Stimulated activated naive CD8-positive, alpha-beta T cell treated with anti-CD3 and anti-CD28 coated beads, Interleukin-15, amount 100 ng/mL, for 72 hours (primary cell): ENCODE data around the gene PTPRU.
"Not testable (repeated sequence)": the region's sequence is repeated elsewhere in the genome, so short reads cannot be mapped to it uniquely, and the experiment has no call there.

Experiments used
- ATAC-seq: fragments of 150-1000 bp; cut with Tn5 transposase; 2 replicates; pipeline ENCODE4 v1.10.0; 2021; ENCODE audit warnings: mild to moderate bottlenecking, moderate library complexity
- DNase-seq, 2 donors: peaks; one replicate each; pipeline ENCODE4 v3.0.0; 2021 to 2022
- H3K27ac Mint-ChIP-seq, 2 donors: one replicate each; pipeline ENCODE4 v1.8.0; 2022; ENCODE audit warnings: mild to moderate bottlenecking in 2 of 2, mixed read lengths in 2 of 2, moderate library complexity in 2 of 2
- H3K27me3 Mint-ChIP-seq: one replicate; pipeline ENCODE4 v1.8.0; 2022; ENCODE audit warnings: mixed read lengths
- H3K4me1 Mint-ChIP-seq: one replicate; pipeline ENCODE4 v1.8.0; 2022; ENCODE audit warnings: mild to moderate bottlenecking, mixed read lengths
- H3K4me3 Mint-ChIP-seq, 2 donors: one replicate each; pipeline ENCODE4 v1.8.0; 2022; ENCODE audit warnings: mild to moderate bottlenecking in 2 of 2, mixed read lengths in 2 of 2, moderate library complexity in 1 of 2
- H3K9me3 Mint-ChIP-seq, 2 donors: one replicate each; pipeline ENCODE4 v1.8.0; 2022; ENCODE audit warnings: mixed read lengths in 2 of 2

Gene PTPRU

DNA sequence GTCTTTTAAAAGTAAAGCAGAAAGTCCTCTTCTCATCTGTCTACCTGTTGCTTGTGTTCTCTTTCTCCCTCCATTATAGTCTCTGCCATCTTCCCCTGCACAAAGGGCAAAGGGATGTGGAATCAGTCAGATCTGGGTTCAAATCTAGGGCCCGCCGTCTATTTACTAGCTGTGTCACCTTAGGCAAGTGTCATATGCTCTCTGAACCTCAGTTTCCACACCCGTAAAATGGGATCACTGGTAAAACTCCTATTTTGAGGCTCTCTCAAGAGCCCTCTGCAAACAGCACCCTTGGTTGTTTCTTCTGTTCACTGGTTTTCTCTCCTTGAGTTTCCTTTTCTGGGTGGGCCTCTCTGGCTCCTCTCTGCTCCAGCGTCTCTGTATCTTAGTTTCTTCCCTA lies 2.6 kb upstream of the PTPRU start:
- no peak overlapping the region for H3K4me3 Mint-ChIP-seq

DNA sequence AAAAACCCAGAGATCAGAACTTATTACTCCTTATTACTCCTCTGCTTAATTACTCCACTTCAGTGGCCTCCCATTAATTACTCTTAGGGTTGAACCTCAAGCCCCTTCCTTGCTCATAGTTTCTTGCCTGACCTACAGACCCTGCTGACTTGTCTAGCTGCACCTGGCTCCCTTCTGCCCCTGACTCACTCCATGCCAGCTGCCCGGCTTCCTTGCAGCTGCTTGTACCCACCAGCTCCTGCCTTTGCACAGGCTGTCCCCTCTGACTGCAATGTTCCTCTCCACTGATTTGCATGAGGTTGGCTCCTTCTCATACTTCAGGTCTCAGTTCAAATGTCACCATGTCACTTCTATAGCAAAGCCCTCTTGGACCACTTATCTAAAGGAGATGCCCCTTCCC lies 1.9 kb upstream of the PTPRU start:
- H3K27me3 Mint-ChIP-seq = peaks cover 44% of the 10 kb centered on the region
- no peak for ATAC-seq
- H3K4me1 Mint-ChIP-seq = peaks cover 33% of the 10 kb centered on the region
- no peaks in the 10 kb centered on the region for H3K9me3 Mint-ChIP-seq
- no peak for DNase-seq
- H3K27ac Mint-ChIP-seq = no peak overlapping the region
- no peak overlapping the region for H3K4me3 Mint-ChIP-seq

More for the DNA sequence above, 2.6 kb upstream of the PTPRU start:
- Mint-ChIP-seq H3K9me3 (no peaks in the 10 kb centered on the region), H3K4me1 (peaks cover 39% of the 10 kb centered on the region), H3K27ac (no peak overlapping the region), H3K27me3 (peaks cover 36% of the 10 kb centered on the region)
- DNase-seq (no peak), ATAC-seq (no peak)

DNA sequence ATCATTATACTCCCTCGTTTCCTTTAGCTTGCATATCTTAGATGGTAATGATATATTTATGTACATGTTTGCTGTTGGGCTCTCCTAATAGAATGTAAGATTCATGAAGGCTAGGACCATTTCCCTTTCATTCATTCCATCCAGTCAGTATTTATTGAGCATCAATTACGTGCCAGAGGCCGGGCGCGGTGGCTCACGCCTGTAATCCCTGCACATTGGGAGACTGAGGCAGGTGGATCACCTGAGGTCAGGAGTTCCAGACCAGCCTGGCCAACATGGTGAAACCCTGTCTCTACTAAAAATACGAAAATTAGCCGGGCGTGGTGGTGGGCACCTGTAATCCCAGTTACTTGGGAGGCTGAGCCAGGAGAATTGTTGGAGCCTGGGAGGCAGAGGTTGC lies 1.4 kb upstream of the PTPRU start:
- Mint-ChIP-seq H3K27me3 (peaks cover 48% of the 10 kb centered on the region), H3K4me1 (peaks cover 29% of the 10 kb centered on the region)
- not testable (repeated sequence) for DNase-seq, H3K9me3 Mint-ChIP-seq, ATAC-seq, H3K27ac Mint-ChIP-seq, H3K4me3 Mint-ChIP-seq

DNA sequence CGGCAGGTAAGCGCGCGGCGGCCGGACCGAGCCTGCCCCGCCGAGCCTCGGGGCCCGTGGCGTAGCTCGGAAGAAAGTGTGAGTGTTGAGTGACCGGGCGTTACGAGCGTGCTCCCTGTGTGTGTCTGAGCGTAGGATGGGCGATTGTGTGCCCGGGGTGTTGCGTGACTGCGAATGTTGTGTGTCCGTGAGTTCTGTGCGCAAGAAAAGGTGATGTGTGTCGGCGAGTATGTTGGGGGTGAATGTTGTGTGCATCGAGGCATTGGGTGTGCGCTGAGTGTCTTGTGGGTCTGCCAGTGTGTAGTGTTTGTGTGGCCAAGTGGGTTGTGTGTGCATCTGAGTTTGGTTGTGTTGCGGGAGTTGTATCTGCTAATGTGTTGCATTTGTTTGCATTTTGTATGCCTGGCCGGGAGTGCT lies 398 bp downstream of the PTPRU start:
- Mint-ChIP-seq H3K9me3 (no peaks in the 10 kb centered on the region), H3K27me3 (peaks cover 66% of the 10 kb centered on the region), H3K27ac (no peak overlapping the region), H3K4me1 (peaks cover 15% of the 10 kb centered on the region), H3K4me3 (peak overlapping the region; percentile 80 to 87)
- DNase-seq (no peak), ATAC-seq (no peak)

DNA sequence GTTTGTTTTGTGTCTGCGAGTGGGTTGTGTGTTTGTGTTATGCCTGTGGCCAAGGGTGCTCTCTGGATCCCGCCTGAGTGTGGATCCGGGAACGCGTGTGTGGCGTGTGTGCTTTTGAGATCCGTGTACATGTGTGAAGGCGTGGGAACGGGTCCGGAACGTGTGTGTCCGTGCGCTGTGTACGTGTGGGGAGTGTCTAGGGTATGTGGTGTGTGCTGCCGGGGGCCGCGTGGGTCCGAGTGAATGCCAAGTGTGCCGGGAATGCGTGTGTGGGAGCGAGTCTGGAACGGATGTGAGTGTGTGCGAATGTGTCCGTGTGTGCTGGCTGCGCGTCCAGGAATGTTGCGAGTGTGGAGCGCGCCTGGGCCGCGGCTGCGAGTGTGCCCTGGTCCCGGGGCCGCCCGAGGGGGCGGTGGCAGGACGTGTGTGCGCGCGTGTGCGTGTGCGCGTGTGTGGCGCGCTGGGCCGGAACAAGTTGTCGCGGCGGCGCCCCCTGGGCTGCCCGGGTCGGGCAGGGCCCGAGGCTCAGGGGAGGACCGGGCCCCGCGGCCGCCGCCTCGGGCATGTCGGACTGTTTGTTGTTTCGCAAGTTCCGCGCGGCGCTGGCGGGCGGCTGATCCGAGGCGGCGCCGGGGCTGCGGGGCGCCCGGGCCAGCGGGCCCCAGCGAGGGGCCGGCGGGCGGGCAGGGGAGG lies 953 bp downstream of the PTPRU start:
- no peak for DNase-seq
- H3K4me3 Mint-ChIP-seq = peak overlapping the region; percentile 80 to 87
- no peaks in the 10 kb centered on the region for H3K9me3 Mint-ChIP-seq
- ATAC-seq = peak; percentile 26
- H3K27me3 Mint-ChIP-seq = peaks cover 68% of the 10 kb centered on the region
- peaks cover 15% of the 10 kb centered on the region for H3K4me1 Mint-ChIP-seq
- peak overlapping the region in 1 of 2 donors; percentile 85 for H3K27ac Mint-ChIP-seq

DNA sequence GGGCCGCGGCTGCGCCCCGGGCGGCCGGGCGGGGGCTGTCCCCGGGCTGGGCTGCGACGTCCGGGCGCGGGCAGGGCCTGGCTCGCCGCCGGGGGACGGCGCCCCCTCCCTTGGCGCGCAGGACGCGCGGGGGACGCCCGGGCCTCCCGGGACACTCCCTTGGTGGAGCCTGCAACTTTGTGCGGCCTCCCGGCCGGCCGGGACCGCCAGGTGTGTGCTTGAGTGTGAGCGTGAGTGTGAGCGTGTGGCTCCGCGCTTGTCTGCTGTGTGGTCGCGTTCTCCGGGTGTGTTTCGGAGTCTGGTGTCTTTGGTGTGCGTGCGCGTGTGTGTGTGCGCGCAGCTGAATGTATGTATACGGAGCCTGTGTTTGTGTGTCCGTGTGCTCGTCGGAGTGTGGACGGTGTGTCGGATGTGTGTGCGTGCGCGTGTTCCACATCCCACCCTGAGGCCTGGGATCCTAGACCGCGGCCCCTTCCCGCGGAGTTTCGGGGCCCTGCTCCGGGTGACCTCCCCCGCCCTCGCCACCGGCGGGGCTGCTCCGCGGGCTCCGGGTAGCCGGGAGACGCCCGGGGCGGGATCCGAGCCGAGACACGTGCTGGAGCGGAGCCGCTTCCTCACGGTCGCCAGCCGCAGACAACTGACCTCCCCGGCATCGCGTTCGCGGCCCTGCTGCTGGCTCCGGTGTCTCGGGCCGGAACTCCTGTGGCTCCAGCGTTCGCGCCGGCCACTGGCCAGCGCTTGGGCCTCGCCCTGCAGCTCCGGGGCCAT lies 1.7 kb downstream of the PTPRU start:
- peaks cover 68% of the 10 kb centered on the region for H3K27me3 Mint-ChIP-seq
- no peak overlapping the region for H3K27ac Mint-ChIP-seq

DNA sequence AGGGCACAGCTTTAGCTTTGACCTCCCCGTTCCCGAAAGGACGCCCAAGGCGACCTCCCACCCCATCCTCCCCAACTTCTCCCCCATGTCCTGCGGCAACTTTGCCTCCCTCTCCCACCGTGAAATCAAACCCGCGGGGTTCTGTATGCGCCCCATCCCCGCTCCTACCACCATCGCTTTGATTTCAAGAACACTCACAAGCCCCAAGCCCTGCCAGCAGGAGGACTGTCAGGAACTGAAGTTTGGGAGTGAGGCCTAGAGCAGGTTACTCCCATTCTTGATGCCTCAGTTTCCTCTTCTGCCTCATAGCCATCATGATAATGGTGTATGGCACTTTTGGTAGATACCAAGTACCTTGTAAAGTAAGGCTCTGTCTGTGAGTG lies 2.3 kb downstream of the PTPRU start:
- no peaks in the 10 kb centered on the region for H3K9me3 Mint-ChIP-seq
- no peak for ATAC-seq
- peaks cover 15% of the 10 kb centered on the region for H3K4me1 Mint-ChIP-seq
- peak overlapping the region; percentile 65 to 66 for H3K4me3 Mint-ChIP-seq
- peak overlapping the region in 1 of 2 donors; percentile 44 for H3K27ac Mint-ChIP-seq
- peaks cover 68% of the 10 kb centered on the region for H3K27me3 Mint-ChIP-seq
- DNase-seq = no peak

More for the DNA sequence above, 1.7 kb downstream of the PTPRU start:
- no peak for DNase-seq
- Mint-ChIP-seq H3K4me1 (peaks cover 15% of the 10 kb centered on the region), H3K4me3 (peak overlapping the region; percentile 58 to 68), H3K9me3 (no peaks in the 10 kb centered on the region)
- peak; percentile 26 for ATAC-seq

DNA sequence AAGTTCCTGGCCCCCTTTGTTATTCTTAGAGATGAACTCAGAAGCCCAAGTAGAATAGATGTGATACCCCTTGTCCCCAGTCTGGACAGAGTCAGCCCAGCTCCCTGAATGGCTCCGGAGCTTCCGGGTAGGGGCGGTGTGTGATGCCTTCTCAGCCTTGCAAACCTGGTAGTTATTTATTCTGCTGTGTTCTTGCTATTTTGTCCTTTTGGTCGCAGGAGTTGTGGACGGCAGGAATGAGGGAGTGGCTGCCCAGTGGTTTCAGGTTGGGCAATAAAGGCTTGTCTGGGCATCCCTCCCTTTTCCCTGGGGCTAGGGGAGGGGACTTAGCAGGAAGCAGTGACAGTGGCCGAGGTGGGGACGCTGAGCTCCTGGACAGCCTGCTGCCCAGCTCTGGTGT lies 2.8 kb downstream of the PTPRU start:
- Mint-ChIP-seq H3K4me1 (peaks cover 15% of the 10 kb centered on the region), H3K4me3 (no peak overlapping the region), H3K27me3 (peaks cover 65% of the 10 kb centered on the region), H3K27ac (no peak overlapping the region), H3K9me3 (no peaks in the 10 kb centered on the region)
- ATAC-seq (no peak), DNase-seq (no peak)

DNA sequence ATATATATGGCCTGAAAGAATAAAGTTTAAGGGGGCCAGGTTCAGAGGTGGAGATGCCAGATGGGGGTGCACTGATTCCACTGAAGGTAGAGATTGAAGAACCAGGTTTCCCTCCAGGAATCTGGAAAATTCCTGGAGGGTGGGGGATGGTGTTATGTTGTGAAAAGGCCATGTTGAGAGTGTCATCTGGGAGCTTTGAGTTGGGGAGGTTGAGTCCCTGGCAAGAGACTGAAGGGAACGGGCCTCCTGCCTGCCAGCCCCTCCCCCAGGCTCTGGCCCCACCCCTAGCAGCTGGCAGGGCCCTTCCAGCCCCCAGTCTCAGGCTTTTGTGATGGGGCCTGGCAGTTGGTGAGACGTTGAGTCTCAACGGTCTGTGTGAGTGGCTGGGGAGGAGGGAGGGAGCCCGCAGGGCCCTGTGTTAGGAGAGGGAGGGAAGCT lies 4.1 kb downstream of the PTPRU start:
- DNase-seq = no peak
- Mint-ChIP-seq H3K27me3 (peaks cover 56% of the 10 kb centered on the region), H3K27ac (no peak overlapping the region), H3K4me1 (peaks cover 15% of the 10 kb centered on the region), H3K9me3 (no peaks in the 10 kb centered on the region), H3K4me3 (no peak overlapping the region)
- no peak for ATAC-seq

DNA sequence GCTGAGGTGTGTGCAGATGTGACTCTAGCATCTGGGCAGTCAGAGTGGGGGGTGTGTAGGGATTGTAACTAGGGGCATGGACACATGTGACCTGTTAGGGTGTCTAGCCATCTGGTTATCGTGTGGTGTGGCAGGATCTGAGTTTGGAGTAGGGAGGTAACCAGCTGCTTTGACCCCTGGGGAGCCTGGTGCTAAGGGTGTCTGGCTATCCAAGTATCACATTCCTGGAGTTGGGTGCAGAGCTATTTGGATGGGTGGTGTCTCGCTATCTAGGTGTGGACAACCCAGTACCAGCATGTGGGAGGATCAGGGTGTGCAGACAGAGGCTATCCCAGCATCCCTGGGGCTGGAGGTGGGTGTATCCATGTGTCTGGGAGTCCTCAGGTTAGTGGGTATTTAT lies 4.7 kb downstream of the PTPRU start:
- peaks cover 15% of the 10 kb centered on the region for H3K4me1 Mint-ChIP-seq
- H3K9me3 Mint-ChIP-seq = no peaks in the 10 kb centered on the region
- DNase-seq = no peak
- H3K4me3 Mint-ChIP-seq = no peak overlapping the region
- no peak overlapping the region for H3K27ac Mint-ChIP-seq
- peaks cover 56% of the 10 kb centered on the region for H3K27me3 Mint-ChIP-seq
- no peak for ATAC-seq

DNA sequence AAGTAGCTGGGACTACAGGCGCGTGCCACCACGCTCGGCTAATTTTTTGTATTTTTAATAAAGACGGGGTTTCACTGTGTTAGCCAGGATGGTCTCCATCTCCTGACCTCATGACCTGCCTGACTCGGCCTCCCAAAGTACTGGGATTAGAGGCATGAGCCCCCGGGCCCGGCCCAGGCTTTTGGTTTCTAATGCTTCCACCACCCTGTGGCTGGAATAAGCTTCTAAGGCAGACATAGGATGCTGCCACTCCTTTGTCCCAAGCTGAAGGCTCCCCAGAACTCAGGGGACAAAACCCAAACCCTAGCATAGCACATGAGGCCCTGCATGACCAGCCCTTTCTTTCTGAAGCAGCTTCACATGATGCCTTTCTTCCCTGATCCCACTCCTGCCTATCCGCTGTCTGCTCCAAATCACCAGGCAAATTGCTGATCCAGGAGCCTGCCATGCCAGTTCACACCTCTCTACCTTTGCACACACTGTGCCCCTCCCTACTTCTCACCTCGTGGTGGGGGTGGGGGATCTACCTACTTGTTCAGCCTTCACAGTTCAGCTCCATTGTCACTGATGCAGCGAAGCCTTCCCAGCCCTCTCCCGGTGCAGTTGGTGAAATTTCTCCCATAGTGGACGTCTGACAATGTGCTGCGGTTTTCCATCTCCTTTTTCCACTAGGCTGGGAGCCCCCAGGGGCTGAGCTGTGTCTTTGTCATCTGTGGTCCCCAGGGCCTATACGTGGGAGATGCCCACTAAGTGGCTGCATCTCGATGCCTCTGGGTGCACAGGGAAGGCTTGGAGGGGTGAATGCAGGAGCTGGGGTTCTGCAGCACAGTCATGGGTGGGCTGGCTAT lies 6.9 kb downstream of the PTPRU start:
- DNase-seq = no peak
- Mint-ChIP-seq H3K27ac (no peak overlapping the region), H3K9me3 (no peaks in the 10 kb centered on the region), H3K4me3 (no peak overlapping the region), H3K27me3 (peaks cover 45% of the 10 kb centered on the region), H3K4me1 (peaks cover 5% of the 10 kb centered on the region)
- no peak for ATAC-seq

DNA sequence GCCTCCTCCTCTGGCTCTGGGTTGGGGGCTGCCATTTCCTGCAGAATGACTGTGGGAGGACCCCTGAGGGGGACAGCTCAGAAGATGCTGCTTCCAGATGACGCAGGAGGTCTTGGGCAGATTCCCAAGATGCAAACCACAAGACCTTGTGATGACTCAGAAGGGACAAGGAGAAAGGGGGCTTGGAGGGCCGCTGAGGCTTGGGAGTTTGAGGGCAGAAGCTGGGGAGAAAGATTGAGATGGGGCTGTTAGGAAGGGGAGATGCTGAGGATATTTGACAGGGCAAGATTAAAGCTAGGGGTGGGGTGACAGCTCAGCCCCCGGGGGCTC lies 7.5 kb downstream of the PTPRU start:
- no peak overlapping the region for H3K27ac Mint-ChIP-seq
- H3K9me3 Mint-ChIP-seq = no peaks in the 10 kb centered on the region
- ATAC-seq (no peak), DNase-seq (no peak)
- peaks cover under 1% of the 10 kb centered on the region for H3K4me1 Mint-ChIP-seq
- H3K27me3 Mint-ChIP-seq = peaks cover 39% of the 10 kb centered on the region
- no peak overlapping the region for H3K4me3 Mint-ChIP-seq

DNA sequence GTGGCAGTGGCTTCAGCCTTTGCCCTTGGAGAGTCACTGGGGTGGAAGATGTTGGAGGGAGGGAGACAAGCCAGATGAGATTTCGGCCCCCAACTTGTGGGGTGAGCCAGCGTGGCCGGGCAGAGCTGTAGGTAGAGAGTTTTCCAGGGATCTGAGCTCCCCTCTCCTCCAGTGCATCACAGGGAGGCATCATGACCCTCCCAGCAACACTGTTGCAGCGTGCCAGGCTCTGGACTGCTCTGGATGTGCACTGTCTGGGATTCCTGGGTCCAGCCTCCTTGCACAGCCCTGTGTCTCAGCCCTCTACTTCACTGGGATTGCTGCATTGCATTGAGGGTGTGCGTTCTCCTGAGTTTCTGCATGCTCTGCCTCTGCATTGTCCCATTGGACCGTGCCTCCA lies 8.9 kb downstream of the PTPRU start:
- no peaks in the 10 kb centered on the region for H3K9me3 Mint-ChIP-seq
- H3K27ac Mint-ChIP-seq = no peak overlapping the region
- H3K27me3 Mint-ChIP-seq = peaks cover 24% of the 10 kb centered on the region
- ATAC-seq (no peak), DNase-seq (no peak)
- H3K4me3 Mint-ChIP-seq = no peak overlapping the region
- no peaks in the 10 kb centered on the region for H3K4me1 Mint-ChIP-seq

DNA sequence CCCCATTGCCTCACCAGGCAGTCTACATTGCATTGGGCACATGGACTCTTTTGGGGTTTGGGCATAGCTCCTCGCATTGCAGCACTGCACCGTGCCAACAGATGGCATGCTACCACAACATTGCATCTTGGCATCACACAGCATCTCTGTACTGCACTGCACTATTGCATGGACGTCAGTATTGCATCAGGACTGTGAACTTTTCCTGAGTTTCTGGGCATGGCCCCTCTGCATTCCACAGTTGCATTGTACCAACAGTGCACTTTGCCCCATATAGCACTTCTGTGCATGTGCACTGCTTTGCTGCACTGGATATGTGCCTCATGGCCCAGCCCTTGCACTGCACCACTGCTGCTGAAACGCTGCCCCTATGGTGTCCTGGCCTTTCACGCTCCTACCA lies 9.6 kb downstream of the PTPRU start:
- no peak overlapping the region for H3K4me3 Mint-ChIP-seq
- peaks cover 18% of the 10 kb centered on the region for H3K27me3 Mint-ChIP-seq
- no peaks in the 10 kb centered on the region for H3K9me3 Mint-ChIP-seq
- DNase-seq (no peak), ATAC-seq (peak; percentile 61)
- H3K4me1 Mint-ChIP-seq = no peaks in the 10 kb centered on the region
- no peak overlapping the region for H3K27ac Mint-ChIP-seq

DNA sequence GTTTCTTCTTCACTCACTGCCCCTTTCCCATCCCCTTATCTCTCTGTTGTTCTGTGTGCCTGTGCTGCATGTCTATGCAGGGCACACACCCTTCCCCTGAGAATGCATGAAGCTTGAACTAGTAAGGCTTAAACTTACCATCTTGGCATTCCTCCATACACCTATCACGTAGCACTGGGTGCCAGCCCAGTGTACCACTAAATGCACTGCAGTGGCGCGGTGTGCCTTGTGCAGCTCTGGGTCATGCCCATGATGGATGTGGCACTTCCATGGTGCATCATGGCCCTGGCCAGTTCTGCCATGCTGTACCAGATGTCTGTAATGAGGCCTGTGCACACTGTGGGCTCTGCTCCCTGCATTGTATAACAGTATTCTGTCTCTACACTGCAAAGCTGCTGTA lies 10.7 kb downstream of the PTPRU start:
- ATAC-seq (no peak), DNase-seq (no peak)
- Mint-ChIP-seq H3K27me3 (peaks cover 8% of the 10 kb centered on the region), H3K9me3 (no peaks in the 10 kb centered on the region), H3K4me3 (no peak overlapping the region), H3K4me1 (no peaks in the 10 kb centered on the region), H3K27ac (no peak overlapping the region)
